Liver (tissue), 9 donors: ENCODE results near the gene ZFP36L2. TPM values are rescaled to one million over a fixed set of nuclear protein-coding genes. Genes with fewer than 3 reads are reported as not detected.

Experiments
- DNase-seq: peaks from one replicate; pipeline ENCODE4 v3.0.0-alpha.2; 2017; ENCODE audit warnings: low spot score
- H3K27ac ChIP-seq, 2 donors: one replicate each; pipeline ENCODE4 v1.7.0; 2013; ENCODE audit warnings: inconsistent platforms in 2 of 2, low read length in 2 of 2, control low read depth in 1 of 2, low read depth in 1 of 2, mild to moderate bottlenecking in 1 of 2
- H3K27me3 ChIP-seq, 4 donors: one replicate each; pipeline versions ENCODE4 v1.6.1 to v1.7.0; 2013; ENCODE audit warnings: low read length in 3 of 4, inconsistent platforms in 1 of 4, mild to moderate bottlenecking in 1 of 4, moderate library complexity in 1 of 4; ENCODE audit not compliant: control insufficient read depth in 4 of 4, insufficient read depth in 4 of 4
- H3K36me3 ChIP-seq, 4 donors: one replicate each; pipeline versions ENCODE4 v1.6.1 to v1.7.0; 2013; ENCODE audit warnings: low read length in 3 of 4, mild to moderate bottlenecking in 3 of 4, low read depth in 1 of 4, moderate library complexity in 1 of 4; ENCODE audit not compliant: control insufficient read depth in 4 of 4, insufficient read depth in 3 of 4
- H3K4me1 ChIP-seq, 4 donors: one replicate each; pipeline versions ENCODE4 v1.6.1 to v1.7.0; 2013; ENCODE audit warnings: low read length in 3 of 4, mild to moderate bottlenecking in 3 of 4, moderate library complexity in 1 of 4; ENCODE audit not compliant: control insufficient read depth in 4 of 4, insufficient read depth in 4 of 4
- H3K4me3 ChIP-seq, 3 donors: one replicate each; pipeline versions ENCODE4 v1.6.1 to v1.7.0; 2013; ENCODE audit warnings: low read length in 3 of 3, control low read depth in 1 of 3, low read depth in 1 of 3, mild to moderate bottlenecking in 1 of 3
- H3K9ac ChIP-seq, 2 donors: one replicate each; pipeline ENCODE4 v1.7.0; 2013; ENCODE audit warnings: low read length in 2 of 2, mild to moderate bottlenecking in 2 of 2, moderate library complexity in 2 of 2, control low read depth in 1 of 2, low read depth in 1 of 2
- H3K9me3 ChIP-seq, 4 donors: one replicate each; pipeline versions ENCODE4 v1.6.1 to v1.7.0; 2013; ENCODE audit warnings: low read length in 3 of 4; ENCODE audit not compliant: control insufficient read depth in 4 of 4
- ATF3 ChIP-seq: IDR thresholded peaks from 2 replicates; pipeline ENCODE4 v1.6.1; 2016; ENCODE audit warnings: antibody characterized with exemption
- CTCF ChIP-seq: fragments of 150-350 bp; IDR thresholded peaks from 2 replicates; pipeline ENCODE4 v1.5.1; 2017; ENCODE audit warnings: improper control_type of control experiment, low read depth, low read length; ENCODE audit not compliant: missing input control
- GABPA ChIP-seq, 2 donors: IDR thresholded peaks in 1 of 2; conservative IDR thresholded peaks in 1 of 2; 2 replicates each; pipeline ENCODE4 v1.6.1; 2016; ENCODE audit warnings: antibody characterized with exemption in 2 of 2, mild to moderate bottlenecking in 1 of 2, moderate library complexity in 1 of 2
- HNF4A ChIP-seq, 2 donors: conservative IDR thresholded peaks; 2 replicates each; pipeline ENCODE4 v1.6.1; 2016; ENCODE audit warnings: antibody characterized with exemption in 2 of 2, mild to moderate bottlenecking in 2 of 2
- HNF4G ChIP-seq: IDR thresholded peaks from 2 replicates; pipeline ENCODE4 v1.6.1; 2016; ENCODE audit warnings: antibody characterized with exemption
- JUND ChIP-seq, 2 donors: IDR thresholded peaks; 2 replicates each; pipeline ENCODE4 v1.6.1; 2016; ENCODE audit warnings: antibody characterized with exemption in 2 of 2
- NR2F2 ChIP-seq: IDR thresholded peaks from 2 replicates; pipeline ENCODE4 v1.6.1; 2016; ENCODE audit warnings: antibody characterized with exemption
- RAD21 ChIP-seq, 2 donors: IDR thresholded peaks; 2 replicates each; pipeline ENCODE4 v1.6.1; 2016; ENCODE audit warnings: antibody characterized with exemption in 2 of 2, mild to moderate bottlenecking in 2 of 2
- REST ChIP-seq: IDR thresholded peaks from 2 replicates; pipeline ENCODE4 v1.6.1; 2016; ENCODE audit warnings: antibody characterized with exemption, mild to moderate bottlenecking
- RXRA ChIP-seq, 2 donors: IDR thresholded peaks; 2 replicates each; pipeline ENCODE4 v1.6.1; 2017 to 2018; ENCODE audit warnings: antibody characterized with exemption in 2 of 2, mild to moderate bottlenecking in 1 of 2
- SP1 ChIP-seq: IDR thresholded peaks from 2 replicates; pipeline ENCODE4 v1.6.1; 2018; ENCODE audit warnings: antibody characterized with exemption, mild to moderate bottlenecking
- TAF1 ChIP-seq: conservative IDR thresholded peaks from 2 replicates; pipeline ENCODE4 v1.6.1; 2016; ENCODE audit warnings: antibody characterized with exemption, mild to moderate bottlenecking
- ZBTB33 ChIP-seq: IDR thresholded peaks from 2 replicates; pipeline ENCODE4 v1.6.1; 2016; ENCODE audit warnings: antibody characterized with exemption
- WGBS: extraction: QIAGEN DNeasy Blood & Tissue Kit; methylation state at CpG from one replicate; pipeline ENCODE4 v1.1.7; 2013; 5-methylcytosine and 5-hydroxymethylcytosine counted together
- polyA plus RNA-seq, 2 donors: library from polyadenylated mRNA; stranded (reverse) in 1 of 2; unstranded in 1 of 2; fragments of 200-250 nt in 1 of 2; fragments of >200 nt in 1 of 2; fragmentation: Nextera tagmentation in 1 of 2; extraction: Ambion mirVana in 1 of 2; gene quantifications; one replicate each; pipeline versions ENCODE4 v1.2.1 to v1.2.3, GENCODE V29; 2013 to 2015
- total RNA-seq, 2 donors: library from RNA; depleted of rRNA; stranded (reverse); fragments of >200 nt; gene quantifications; one replicate each; pipeline ENCODE4 v1.2.3, GENCODE V29; 2014
- TF ChIP-seq, protein P1 (sequence below): IDR thresholded peaks from 2 replicates; pipeline ENCODE4 v1.6.1; 2016; ENCODE audit warnings: antibody characterized with exemption
- donor health status: healthy.
- donor health status: healthy.
- donor health status: healthy.
- donor health status: healthy.
- donor health status: healthy.

The ZFP36L2 gene
- total and polyA plus RNA-seq, 4 donors: 10.3 to 26.8 (median 18.9) TPM

GRCh38 chr2:43196768-43197587, 29.4 kb downstream of the ZFP36L2 start:
- Histone ChIP-seq H3K27ac (no peak overlapping the region), H3K36me3 (no peaks in the 10 kb centered on the region), H3K9me3 (no peaks in the 10 kb centered on the region), H3K9ac (no peak overlapping the region), H3K27me3 (no peaks in the 10 kb centered on the region), H3K4me3 (no peak overlapping the region), H3K4me1 (peaks cover 4 to 28% (median 21%) of the 10 kb centered on the region in 4 donors)
- WGBS: 79% methylated on average over 12 of the region's 12 CpGs
- DNase-seq: no peak
- TF ChIP-seq CTCF (no peak), RXRA (IDR thresholded peaks at IDR 0.05) (no peak), ATF3 (no peak), HNF4G (no peak), GABPA (IDR thresholded peaks at IDR 0.05 in 1 of 2, conservative IDR thresholded peaks at IDR 0.05 in 1 of 2) (no peak), REST (no peak), HNF4A (conservative IDR thresholded peaks at IDR 0.05) (no peak), RAD21 (IDR thresholded peaks at IDR 0.05) (no peak), ZBTB33 (no peak), JUND (IDR thresholded peaks at IDR 0.05) (no peak)
- TF ChIP-seq, protein P1, sequence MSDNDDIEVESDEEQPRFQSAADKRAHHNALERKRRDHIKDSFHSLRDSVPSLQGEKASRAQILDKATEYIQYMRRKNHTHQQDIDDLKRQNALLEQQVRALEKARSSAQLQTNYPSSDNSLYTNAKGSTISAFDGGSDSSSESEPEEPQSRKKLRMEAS: no peak

DNA sequence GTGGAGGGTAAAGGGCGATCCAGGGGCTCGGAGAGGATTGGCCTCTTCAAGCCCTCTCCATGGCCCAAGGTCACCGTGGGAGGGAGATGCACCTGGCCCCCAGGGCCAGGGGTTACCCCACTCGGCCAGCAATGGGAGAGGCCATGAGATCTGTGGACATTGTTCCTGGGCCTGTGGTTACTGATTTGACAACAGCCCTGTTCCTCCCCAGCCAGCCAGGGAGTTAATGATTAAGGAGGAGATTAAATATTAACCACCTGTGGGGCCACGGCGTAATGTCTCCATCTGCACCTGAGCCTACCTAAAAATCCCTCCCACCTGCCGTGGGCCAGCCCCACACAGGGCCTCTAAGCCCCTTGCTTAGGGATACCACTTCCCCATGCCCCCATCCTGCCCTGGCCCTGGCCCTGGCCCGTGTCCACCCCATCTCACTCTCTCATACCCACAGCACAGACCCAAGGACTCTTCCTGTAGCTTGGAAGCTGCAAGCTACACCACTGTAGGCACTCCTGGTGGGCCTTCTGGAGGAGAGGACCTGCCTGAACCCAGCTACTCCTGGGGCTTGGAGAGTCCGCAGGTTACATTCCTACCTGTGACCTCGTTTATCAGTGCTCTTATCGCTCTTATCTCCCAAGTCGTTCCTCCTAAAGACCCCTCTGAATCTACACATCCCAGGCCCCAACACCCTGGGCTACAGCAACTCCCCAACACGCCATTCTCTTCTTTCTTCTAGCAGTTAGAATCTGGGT, 32.1 kb downstream of the ZFP36L2 start:
- H3K27me3 ChIP-seq: no peaks in the 10 kb centered on the region
- peak; percentile 66 for DNase-seq
- H3K9ac ChIP-seq: peak overlapping the region in 1 of 2 donors; percentile 57
- H3K9me3 ChIP-seq: no peaks in the 10 kb centered on the region
- no peaks in the 10 kb centered on the region for H3K36me3 ChIP-seq
- peaks cover 6 to 31% (median 24%) of the 10 kb centered on the region in 4 donors for H3K4me1 ChIP-seq
- peak overlapping the region; percentile 61 to 87 for H3K27ac ChIP-seq
- peak overlapping the region in 1 of 3 donors; percentile 12 for H3K4me3 ChIP-seq
- WGBS: 28% methylated on average over 13 of the region's 13 CpGs
- no peak for TF ChIP-seq TAF1
- peak; percentile 52 for TF ChIP-seq NR2F2
- peak; percentile 97 for TF ChIP-seq HNF4A (conservative IDR thresholded peaks at IDR 0.05)
- TF ChIP-seq ATF3: no peak
- TF ChIP-seq, protein P1: peak; percentile 67
- TF ChIP-seq SP1: peak; percentile 92
- TF ChIP-seq REST: peak; percentile 32
- peak; percentile 89 to 95 for TF ChIP-seq RXRA (IDR thresholded peaks at IDR 0.05)
